HL-60 (cell line): ENCODE measurements around the gene ZNF586.

Experiments
- POLR2AphosphoS5 ChIP-seq: IDR thresholded peaks from 2 replicates; pipeline ENCODE4 v1.6.1; 2012; ENCODE audit warnings: low read depth
- TF ChIP-seq, protein P1 (sequence below): IDR thresholded peaks from one replicate; pipeline ENCODE4 v1.5.1; 2011; ENCODE audit warnings: low read length, control low read depth, inconsistent platforms; ENCODE audit not compliant: insufficient read depth

DNA sequence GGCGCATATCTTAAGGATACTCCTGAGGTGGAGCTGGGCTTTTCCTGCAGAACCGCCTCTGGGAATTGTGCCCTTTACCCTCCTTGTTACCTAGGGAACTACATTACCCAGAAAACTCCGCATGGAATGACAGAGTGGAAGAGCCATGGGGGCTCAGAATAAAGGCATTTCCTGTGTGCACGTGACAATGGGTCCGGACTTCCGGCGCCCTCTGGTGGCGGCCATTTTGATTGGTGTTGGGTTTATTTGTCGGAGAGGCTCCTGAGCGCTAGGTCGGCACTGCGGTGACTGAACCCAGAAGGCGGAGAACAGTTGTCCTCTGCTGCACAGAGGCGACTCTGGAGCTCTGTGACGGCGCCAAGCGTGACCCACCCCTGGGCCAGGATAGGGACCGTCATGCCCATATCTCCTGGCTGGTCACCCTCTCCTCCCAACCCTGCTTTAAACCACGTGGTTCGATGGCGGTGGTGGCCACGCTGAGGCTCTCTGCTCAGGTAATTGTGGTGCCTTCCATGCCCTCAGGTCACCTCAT is 60.7 kb downstream of the ZNF586 start, which contains the start of gene ZNF587B:
- TF ChIP-seq, protein P1, sequence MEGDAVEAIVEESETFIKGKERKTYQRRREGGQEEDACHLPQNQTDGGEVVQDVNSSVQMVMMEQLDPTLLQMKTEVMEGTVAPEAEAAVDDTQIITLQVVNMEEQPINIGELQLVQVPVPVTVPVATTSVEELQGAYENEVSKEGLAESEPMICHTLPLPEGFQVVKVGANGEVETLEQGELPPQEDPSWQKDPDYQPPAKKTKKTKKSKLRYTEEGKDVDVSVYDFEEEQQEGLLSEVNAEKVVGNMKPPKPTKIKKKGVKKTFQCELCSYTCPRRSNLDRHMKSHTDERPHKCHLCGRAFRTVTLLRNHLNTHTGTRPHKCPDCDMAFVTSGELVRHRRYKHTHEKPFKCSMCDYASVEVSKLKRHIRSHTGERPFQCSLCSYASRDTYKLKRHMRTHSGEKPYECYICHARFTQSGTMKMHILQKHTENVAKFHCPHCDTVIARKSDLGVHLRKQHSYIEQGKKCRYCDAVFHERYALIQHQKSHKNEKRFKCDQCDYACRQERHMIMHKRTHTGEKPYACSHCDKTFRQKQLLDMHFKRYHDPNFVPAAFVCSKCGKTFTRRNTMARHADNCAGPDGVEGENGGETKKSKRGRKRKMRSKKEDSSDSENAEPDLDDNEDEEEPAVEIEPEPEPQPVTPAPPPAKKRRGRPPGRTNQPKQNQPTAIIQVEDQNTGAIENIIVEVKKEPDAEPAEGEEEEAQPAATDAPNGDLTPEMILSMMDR, result no peak
- TF ChIP-seq POLR2AphosphoS5, result no peak
